ENCODE data around the gene OR5T3.

DNA sequence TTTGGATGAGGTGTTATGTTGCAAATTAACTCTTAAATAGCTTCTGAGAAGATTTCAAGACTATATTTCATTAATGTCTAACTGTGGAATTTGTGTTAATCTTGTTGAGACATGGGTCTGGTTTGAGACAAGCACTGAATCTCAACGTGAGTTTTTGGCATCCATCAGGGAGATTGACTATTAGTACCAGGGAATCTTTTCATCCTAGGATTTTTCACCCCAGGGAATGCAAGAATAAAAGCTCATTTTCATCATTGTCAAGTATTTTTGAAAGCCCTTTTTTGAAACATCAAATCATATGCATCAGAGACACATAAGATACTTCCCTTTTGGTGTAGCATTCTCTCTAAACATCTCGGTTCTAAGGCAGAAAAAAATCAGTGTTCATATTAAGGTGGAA is 37.5 kb upstream of the OR5T3 start:
- TF ChIP-seq POLR2A (IDR thresholded peaks at IDR 0.05; ENCODE audit: low read depth, low read length) (no peak), POLR2AphosphoS5 (IDR thresholded peaks at IDR 0.05; ENCODE audit: low read depth, low read length) (no peak)

Data from GM12892 (cell line).